Heart right ventricle (tissue), 16 donors: ENCODE measurements around the gene PTPRN2. TPM values are rescaled to one million over a fixed set of nuclear protein-coding genes. Genes with fewer than 3 reads are reported as not detected.
A peak's percentile ranks its signal among the peaks of the same experiment; 100 is the strongest.

Experiments used
- ATAC-seq, 8 donors: fragments of 200-7000 bp; cut with Tn5 transposase; one replicate each; pipeline ENCODE4 v1.9.1; 2020; ENCODE audit warnings: mild to moderate bottlenecking in 8 of 8, moderate library complexity in 8 of 8, moderate number of reproducible peaks in 1 of 8
- DNase-seq, 2 donors: peaks; one replicate each; pipeline ENCODE4 v3.0.0-alpha.2; 2020
- H3K27ac ChIP-seq, 10 donors: fragments of 200-600 bp; sonication (generic) in 2 of 10; one replicate each; pipeline versions ENCODE4 v1.5.0 to v1.8.0; 2020 to 2022; ENCODE audit warnings: mild to moderate bottlenecking in 3 of 10
- H3K27me3 ChIP-seq, 7 donors: fragments of 200-600 bp; one replicate each; pipeline ENCODE4 v1.8.0; 2021 to 2022; ENCODE audit warnings: mild to moderate bottlenecking in 2 of 7
- H3K36me3 ChIP-seq, 9 donors: fragments of 200-600 bp; sonication (generic) in 1 of 9; one replicate each; pipeline versions ENCODE4 v1.5.0 to v1.8.0; 2020 to 2022; ENCODE audit warnings: mild to moderate bottlenecking in 2 of 9
- H3K4me1 ChIP-seq, 9 donors: fragments of 200-600 bp; sonication (generic) in 1 of 9; one replicate each; pipeline versions ENCODE4 v1.5.0 to v1.8.0; 2020 to 2022; ENCODE audit warnings: mild to moderate bottlenecking in 4 of 9
- H3K4me3 ChIP-seq, 10 donors: fragments of 200-600 bp; sonication (generic) in 2 of 10; one replicate each; pipeline versions ENCODE4 v1.5.0 to v1.8.0; 2020 to 2022; ENCODE audit warnings: mild to moderate bottlenecking in 7 of 10, moderate library complexity in 2 of 10
- H3K9me3 ChIP-seq, 11 donors: fragments of 200-600 bp in 10 of 11; sonication (generic) in 2 of 11; one replicate each; pipeline versions ENCODE4 v1.5.0 to v1.8.0; 2013 to 2022; ENCODE audit warnings: mild to moderate bottlenecking in 2 of 11, control low read depth in 1 of 11, moderate library complexity in 1 of 11
- WGBS, 2 donors: extraction: QIAGEN DNeasy Blood & Tissue Kit; methylation state at CpG; one replicate each; pipeline ENCODE4 v1.1.7; 2013; ENCODE audit warnings: inconsistent platforms in 1 of 2; 5-methylcytosine and 5-hydroxymethylcytosine counted together
- intact Hi-C, 10 donors: fragments of 100-400 bp; cut with DNase I; formaldehyde crosslinking; loops; one replicate each; pipeline versions ENCODE4 v1.11.1 to v1.14.2; 2022
- polyA plus RNA-seq, 2 donors: library from polyadenylated mRNA; stranded (reverse); fragments of 200-250 nt; gene quantifications; one replicate each; pipeline ENCODE4 v1.2.3, GENCODE V29; 2013
- total RNA-seq, 10 donors: library from RNA; stranded (reverse); fragmentation: NEBNext Ultra II Directional in 3 of 10; extraction: Animal tissue kit (Norgen Biotek cat#: 25700) in 3 of 10; gene quantifications; one replicate each; pipeline versions ENCODE4 v1.2.1 to v1.2.4, GENCODE V29; 2021 to 2023
- TF ChIP-seq, protein P1 (sequence below), 9 donors: fragments of 200-600 bp; sonication (generic) in 2 of 9; IDR thresholded peaks; one replicate each; pipeline versions ENCODE4 v1.5.0 to v1.8.0; 2021 to 2022; ENCODE audit warnings: antibody characterized with exemption in 9 of 9, mild to moderate bottlenecking in 5 of 9, moderate library complexity in 1 of 9
- donor health status: Arrhythmogenic right ventricular cardiomyopathy.
- donor health status: ischemic (EF 13 %, LVEDD 7.1; RV severe dilation, severe dysfunction).
- donor health status: healthy with polysubstance abuse.
- donor health status: DM: no; HTN: yes; CAD: no.
- donor health status: DM: no; HTN: no; CAD: no.
- donor health status: ischemic (EF 25% LVEDD 6.9; RV normal size, moderate dysfunction).
- donor health status: ischemic (EF 25% LVEDD 5.7; RV mildly dilated, moderate dysfunction).
- donor health status: healthy.
- donor health status: DM: yes; HTN: yes; CAD: no.
- donor health status: Ischemic cardiomyopathy.
- donor health status: ischemic (EF 35%, LVEDD 5.7; RV mildly dilated, moderate dysfunction).
- donor health status: nonischemic (EF 11% LVEDD 7.7; RV severe dilation, severe dysfunction).
- donor health status: DM: yes; HTN: yes; CAD: no.
- donor health status: PGD.
- donor health status: ischemic (EF 29% LVEDD 5.4; RV normal size, mild dysfunction).
- donor health status: nonischemic (EF 23%, LVEDD 6.1; RV moderate dilation, normal function).

The PTPRN2 gene
- total and polyA plus RNA-seq, 12 donors = 0.82 to 1.8 (median 1.3) TPM

DNA sequence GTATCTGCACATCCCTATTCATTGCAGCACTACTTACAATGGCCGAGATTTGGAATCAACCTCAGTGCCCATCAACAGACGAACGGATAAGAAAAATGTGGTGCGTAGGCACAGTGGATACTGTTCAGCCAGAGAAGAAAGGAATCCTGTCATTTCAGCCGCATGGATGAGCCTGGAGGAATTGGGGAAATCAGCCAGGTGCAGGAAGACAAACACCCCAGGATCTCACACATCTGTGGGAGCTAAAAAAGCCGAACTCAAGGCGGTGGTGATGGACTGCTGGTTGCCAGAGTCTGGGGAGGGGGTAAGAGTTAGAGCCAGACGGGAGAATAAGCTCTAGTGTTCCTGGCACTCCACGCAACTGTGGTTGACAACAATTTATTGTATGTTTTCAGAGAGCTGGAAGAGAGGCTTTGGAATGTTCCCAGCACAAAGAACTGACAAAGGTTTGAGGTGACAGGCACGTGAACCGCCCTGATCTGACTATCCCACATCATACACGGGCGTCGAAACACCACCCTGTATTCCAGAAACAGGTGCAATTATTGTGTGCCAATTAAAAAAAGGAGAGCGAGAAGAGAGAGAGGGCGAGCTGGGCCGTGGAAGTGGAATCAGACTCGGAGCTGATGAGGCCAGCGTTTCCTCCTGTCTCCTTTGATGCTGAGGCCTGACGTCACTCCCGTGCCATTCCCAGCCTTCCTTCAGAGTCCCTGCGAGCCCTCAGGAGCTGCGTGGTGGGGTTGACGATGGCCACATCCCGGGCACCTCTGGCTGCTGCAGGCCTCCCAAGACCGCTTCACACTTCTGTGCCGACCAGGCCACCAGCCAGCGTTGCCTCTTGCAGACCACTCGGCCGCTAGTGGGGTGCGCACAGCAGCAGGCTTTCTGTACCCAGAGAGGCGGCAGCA, 1061.4 kb downstream of the PTPRN2 start:
- H3K4me3 ChIP-seq = no peak overlapping the region
- no peak for ATAC-seq
- no peak for DNase-seq
- no peaks in the 10 kb centered on the region for H3K4me1 ChIP-seq
- intact Hi-C loops = no loop called here
- 69 to 70% methylated on average over 32 of the region's 32 CpGs for WGBS, 2 donors
- no peak overlapping the region for H3K27ac ChIP-seq
- peaks cover 0 to 15% (median 6%) of the 10 kb centered on the region in 7 donors for H3K27me3 ChIP-seq
- no peaks in the 10 kb centered on the region for H3K36me3 ChIP-seq
- TF ChIP-seq, protein P1, sequence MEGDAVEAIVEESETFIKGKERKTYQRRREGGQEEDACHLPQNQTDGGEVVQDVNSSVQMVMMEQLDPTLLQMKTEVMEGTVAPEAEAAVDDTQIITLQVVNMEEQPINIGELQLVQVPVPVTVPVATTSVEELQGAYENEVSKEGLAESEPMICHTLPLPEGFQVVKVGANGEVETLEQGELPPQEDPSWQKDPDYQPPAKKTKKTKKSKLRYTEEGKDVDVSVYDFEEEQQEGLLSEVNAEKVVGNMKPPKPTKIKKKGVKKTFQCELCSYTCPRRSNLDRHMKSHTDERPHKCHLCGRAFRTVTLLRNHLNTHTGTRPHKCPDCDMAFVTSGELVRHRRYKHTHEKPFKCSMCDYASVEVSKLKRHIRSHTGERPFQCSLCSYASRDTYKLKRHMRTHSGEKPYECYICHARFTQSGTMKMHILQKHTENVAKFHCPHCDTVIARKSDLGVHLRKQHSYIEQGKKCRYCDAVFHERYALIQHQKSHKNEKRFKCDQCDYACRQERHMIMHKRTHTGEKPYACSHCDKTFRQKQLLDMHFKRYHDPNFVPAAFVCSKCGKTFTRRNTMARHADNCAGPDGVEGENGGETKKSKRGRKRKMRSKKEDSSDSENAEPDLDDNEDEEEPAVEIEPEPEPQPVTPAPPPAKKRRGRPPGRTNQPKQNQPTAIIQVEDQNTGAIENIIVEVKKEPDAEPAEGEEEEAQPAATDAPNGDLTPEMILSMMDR (IDR thresholded peaks at IDR 0.05) = no peak
- peaks cover 0 to 17% (median 3%) of the 10 kb centered on the region in 11 donors for H3K9me3 ChIP-seq

DNA sequence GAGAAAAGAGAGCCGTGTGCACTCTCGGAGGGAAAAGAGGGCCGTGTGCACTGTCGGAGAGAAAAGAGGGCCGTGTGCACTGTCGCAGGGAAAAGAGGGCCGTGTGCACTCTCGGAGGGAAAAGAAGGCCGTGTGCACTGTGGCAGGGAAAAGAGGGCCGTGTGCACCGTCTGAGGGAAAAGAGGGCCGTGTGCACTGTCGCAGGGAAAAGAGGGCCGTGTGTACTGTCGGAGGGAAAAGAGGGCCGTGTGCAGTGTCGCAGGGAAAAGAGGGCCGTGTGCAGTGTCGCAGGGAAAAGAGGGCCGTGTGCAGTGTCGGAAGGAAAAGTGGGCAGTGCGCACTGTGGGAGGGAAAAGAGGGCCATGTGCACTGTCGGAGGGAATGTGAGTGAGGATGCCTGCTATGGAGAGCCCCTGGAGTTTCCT, 1062.1 kb downstream of the PTPRN2 start:
- Histone ChIP-seq H3K4me1 (no peaks in the 10 kb centered on the region), H3K27me3 (peaks cover 0 to 19% (median 6%) of the 10 kb centered on the region in 7 donors), H3K27ac (no peak overlapping the region), H3K36me3 (no peaks in the 10 kb centered on the region), H3K9me3 (peaks cover 0 to 9% (median 0%) of the 10 kb centered on the region in 11 donors), H3K4me3 (no peak overlapping the region)
- ATAC-seq (no peak), DNase-seq (no peak)
- TF ChIP-seq, protein P1 (IDR thresholded peaks at IDR 0.05) = no peak
- intact Hi-C loops = no loop called here
- WGBS, 2 donors = 81 to 84% methylated on average over 23 of the region's 23 CpGs

DNA sequence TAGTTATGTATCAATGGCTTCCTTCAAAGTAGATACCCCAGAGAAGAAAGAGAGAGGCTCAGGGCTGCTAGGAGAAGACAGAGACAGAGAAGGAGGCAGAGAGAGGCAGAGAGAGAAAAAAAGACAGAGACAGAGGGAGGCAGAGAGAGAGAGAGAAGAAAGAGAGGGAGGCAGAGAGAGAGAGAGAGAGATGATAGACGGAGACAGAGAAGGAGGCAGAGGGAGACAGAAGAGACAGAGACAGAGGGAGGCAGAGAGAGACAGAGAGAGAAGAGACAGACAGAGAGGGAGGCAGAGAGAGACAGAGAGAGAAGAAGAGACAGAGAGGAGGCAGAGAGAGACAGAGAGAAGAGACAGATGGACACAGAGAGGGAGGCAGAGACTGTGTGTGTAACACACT, 1062.9 kb downstream of the PTPRN2 start:
- intact Hi-C loops = no loop called here
- Histone ChIP-seq H3K27me3 (peaks cover 0 to 25% (median 10%) of the 10 kb centered on the region in 7 donors), H3K36me3 (no peaks in the 10 kb centered on the region), H3K9me3 (peaks cover 0 to 3% (median 0%) of the 10 kb centered on the region in 11 donors), H3K4me3 (no peak overlapping the region), H3K4me1 (no peaks in the 10 kb centered on the region), H3K27ac (no peak overlapping the region)
- 81 to 86% methylated on average over 1 of the region's 1 CpG for WGBS, 2 donors
- ATAC-seq (no peak), DNase-seq (no peak)
- TF ChIP-seq, protein P1 (IDR thresholded peaks at IDR 0.05) = no peak

DNA sequence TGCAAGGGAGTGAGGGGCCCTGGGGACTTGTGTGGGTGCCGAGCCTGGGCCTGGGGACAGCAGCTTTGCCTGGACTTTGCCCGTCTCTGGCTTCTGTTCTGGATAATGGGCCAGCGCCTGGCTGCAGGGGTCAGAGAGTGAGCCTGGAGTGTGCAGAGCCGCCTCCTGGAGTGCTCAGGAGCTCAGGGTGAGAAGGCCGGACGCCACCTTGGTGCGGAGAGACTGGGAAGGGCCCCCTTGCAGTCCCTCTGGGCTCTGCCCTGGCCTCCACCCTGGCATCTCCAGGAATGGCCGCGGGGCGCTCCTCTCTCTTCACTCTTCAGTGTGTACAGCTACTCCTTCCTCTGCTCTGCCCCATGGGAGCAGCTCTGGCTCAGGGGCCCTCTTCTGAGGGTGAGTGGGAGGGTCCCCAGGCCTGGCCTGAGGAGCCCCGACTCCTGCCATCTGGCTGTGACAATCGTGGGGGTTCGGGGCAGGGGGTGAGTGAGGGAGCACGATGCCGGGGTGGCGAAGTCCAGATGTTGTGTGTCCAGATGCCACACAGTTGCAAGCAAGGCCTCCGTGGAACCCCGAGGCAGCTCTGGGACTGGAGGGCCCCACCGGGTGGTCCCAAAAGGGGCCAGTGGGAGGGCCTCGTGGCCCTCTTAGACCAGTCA, 1063.7 kb downstream of the PTPRN2 start:
- WGBS, 2 donors = 83 to 85% methylated on average over 20 of the region's 20 CpGs
- intact Hi-C loops = no loop called here
- Histone ChIP-seq H3K9me3 (no peaks in the 10 kb centered on the region), H3K4me1 (no peaks in the 10 kb centered on the region), H3K27ac (no peak overlapping the region), H3K27me3 (peaks cover 0 to 34% (median 15%) of the 10 kb centered on the region in 7 donors), H3K4me3 (no peak overlapping the region), H3K36me3 (no peaks in the 10 kb centered on the region)
- DNase-seq (no peak), ATAC-seq (peak in 1 of 8 donors; percentile 23)
- TF ChIP-seq, protein P1 (IDR thresholded peaks at IDR 0.05) = no peak
